ENCODE results near the gene DMGDH. TPM values are rescaled to one million over a fixed set of nuclear protein-coding genes. Genes with fewer than 3 reads are reported as not detected.

Gene DMGDH
- total RNA-seq (2014; rRNA removed; shearing (Covaris generic); ENCODE audit: low replicate concordance): 6.7 and 9.6 TPM in 2 replicates

DNA sequence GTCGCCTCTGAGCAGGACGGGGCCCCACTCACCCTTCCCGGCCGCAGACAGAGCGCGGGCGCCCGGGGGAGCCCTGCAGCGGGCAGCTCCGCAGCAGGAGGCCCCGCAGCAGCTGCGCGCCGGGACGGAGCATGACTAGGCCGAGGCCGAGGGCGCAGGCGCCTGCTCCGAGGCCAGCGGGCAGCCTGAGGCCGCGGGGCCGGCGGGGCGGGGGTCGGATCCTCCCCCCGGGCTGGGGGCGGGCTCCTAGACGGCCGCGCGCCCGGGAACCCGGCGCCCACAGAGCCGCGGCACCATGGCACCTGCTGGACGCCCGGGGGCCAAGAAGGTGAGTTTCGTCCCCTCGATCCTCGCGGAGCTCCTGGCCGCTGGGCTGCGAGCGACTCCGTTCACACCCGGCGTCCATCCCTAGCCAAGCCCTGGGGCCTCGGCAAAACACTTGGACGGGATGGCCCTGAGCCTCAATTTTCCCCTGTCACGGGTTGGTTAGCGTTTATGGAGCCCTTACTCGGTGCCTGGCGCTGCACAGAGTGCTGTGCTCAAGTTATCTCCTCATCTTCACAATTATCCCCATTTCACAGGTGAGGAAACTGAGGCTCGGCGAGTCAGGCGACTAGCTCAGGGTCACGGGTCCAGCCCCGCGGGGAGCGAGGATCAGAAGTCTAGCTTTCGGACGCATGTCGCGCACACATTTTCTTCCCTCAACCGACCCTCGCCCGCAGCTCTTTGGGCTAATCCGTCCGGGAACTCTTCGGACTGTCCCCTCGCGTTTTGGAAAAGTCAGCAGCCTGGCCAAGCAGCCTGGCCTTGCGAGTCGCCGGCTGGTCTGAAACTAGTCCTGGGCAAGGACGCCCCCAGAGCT is at the start of gene DMGDH, which contains the start of gene BHMT2:
DMGDH (minus strand) TSS at position 187 of the 862 bp plus-strand sequence; CDS start at position 133, 54 bp downstream.
BHMT2 (plus strand) TSS at position 280 of the 862 bp plus-strand sequence; CDS start at position 296, 16 bp downstream.
- DNase-seq (ENCODE audit: low read depth): peak; percentile 43
- in situ Hi-C loops (cut with HindIII; ENCODE audit: low pct_unique_long_range_greater_than_20kb, low sequenced_read_pairs): no loop called here

DNA sequence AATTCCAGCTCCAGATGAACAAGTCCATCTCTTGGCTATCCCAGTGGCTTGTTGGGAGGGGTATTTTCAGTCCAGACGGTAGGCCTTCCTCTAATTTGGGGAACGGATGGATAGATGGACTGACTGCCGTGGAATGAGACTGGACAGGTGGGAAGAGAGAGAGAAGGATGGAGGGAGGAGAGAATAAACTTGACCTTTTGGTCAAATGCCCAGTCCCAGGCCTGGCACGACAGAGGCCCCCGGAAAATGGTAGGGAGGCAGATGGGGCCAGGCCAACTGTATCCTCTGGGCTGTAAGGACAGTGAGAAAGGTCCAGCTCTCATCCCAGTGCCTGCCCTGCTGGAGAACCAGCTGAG is 43.2 kb upstream of the DMGDH start:
- in situ Hi-C loops (cut with HindIII; ENCODE audit: low pct_unique_long_range_greater_than_20kb, low sequenced_read_pairs): no loop called here
- no peak for DNase-seq (ENCODE audit: low read depth)

DNA sequence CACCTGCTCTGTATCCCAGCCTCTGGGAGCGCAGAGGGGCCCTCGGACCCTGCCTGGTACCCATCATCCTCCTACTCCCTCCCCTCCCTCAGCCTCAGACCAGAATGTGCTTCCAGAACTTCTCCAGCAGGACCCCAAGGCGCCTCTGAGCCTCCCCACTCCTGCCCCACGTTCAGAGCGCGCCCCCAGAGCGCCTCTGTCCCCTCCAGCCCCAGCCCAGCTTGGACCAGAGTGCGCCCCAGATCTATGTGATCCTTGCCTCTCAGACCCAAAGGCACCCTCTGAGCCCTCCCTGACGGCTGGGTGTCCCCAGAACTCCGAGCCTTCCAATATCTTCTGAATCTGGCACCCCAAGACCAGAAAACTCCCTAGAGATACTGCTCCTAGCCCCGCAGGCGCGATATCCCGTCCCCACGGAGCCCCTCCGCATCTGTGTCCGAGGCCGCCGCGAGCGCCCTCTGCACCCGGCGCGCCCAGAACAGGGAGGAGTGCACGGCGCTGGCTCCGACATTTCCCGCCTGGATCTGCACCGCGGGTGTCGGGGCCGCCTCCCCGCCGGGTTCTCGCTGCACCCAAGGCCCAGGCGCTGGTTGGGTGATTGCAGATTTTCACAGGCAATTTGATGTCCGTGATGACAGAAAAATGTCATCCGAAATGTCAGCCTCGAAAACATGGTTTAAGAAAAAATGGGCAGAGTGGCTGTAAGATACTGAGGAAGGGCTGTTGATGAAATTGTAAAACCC is 42.7 kb upstream of the DMGDH start:
- no peak for DNase-seq (ENCODE audit: low read depth)
- in situ Hi-C loops (cut with HindIII; ENCODE audit: low pct_unique_long_range_greater_than_20kb, low sequenced_read_pairs): no loop called here

DNA sequence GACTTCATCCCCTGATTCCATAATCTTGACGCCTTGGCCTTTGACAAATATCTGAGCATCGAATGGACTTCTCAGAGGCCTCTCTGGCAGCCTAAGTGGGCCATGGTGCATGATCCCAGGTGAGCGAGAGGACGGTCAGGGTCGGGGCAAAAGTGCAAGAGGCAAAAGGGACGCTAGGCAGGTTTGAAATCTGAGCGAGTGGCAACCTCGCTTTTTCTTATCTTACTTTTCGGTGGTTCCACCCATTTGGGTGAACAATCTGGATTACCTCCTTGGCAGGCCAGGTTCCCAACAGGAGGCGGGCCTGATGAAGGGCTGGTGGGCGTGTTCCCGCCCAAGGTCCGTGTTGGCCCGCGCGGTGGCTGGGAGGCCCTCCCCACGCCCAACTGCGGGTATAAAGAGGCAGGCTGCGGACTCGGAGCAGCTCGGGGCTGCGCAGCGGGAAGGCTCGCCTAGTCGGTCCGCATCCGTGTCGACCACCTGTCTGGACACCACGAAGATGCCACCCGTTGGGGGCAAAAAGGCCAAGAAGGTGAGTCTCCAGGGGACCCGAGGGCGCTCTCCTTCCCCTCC is 42.0 kb upstream of the DMGDH start, which contains the start of gene BHMT:
BHMT (plus strand) TSS at position 423 of the 573 bp plus-strand sequence; CDS start at position 500, 77 bp downstream.
- no peak for DNase-seq (ENCODE audit: low read depth)
- in situ Hi-C loops (cut with HindIII; ENCODE audit: low pct_unique_long_range_greater_than_20kb, low sequenced_read_pairs): no loop called here

DNA sequence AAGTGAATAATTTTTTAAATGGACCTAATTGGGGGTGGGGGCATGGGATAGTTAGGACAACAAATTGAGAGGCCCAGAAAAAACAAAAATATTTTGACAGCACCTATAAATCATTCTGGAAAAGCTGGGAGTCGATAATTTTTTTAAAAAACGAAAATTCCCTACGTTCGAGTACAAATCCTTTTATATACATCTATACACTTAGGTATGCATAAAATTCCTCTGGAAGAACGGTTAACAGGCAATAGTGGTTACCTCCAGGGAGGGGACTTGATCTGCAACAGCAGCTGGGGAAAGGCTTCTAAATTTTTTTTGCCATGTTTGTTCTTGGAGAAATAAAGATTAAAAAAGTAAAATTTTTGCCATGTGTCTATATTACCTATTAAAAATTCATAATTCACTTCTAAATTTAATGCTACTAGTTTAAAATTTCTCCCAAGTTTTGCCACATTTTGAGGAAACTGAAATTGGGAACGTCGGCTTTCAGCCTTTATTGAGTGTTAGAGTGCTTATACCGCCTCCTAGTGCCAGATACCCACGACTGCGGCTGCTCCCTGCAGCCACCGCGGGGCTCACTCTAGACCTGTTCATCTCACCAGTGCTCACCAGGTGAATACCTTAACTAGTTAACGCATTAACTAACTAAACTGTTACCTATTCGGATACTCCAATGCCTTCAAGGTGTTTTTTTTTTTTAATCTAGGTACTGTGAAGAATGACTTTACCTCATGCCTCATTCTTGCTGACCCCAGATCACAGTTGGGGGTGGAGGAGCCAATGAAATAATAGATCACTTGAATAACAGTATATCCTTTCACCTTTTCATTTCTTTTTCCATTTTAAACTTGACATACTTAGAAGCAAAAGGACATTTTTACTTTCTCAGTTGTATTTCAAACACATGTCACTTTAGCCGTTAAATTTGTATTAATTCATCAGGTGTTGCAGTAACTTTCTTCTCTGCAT is 40.3 kb upstream of the DMGDH start:
- DNase-seq (ENCODE audit: low read depth): no peak
- in situ Hi-C loops (cut with HindIII; ENCODE audit: low pct_unique_long_range_greater_than_20kb, low sequenced_read_pairs): no loop called here

DNA sequence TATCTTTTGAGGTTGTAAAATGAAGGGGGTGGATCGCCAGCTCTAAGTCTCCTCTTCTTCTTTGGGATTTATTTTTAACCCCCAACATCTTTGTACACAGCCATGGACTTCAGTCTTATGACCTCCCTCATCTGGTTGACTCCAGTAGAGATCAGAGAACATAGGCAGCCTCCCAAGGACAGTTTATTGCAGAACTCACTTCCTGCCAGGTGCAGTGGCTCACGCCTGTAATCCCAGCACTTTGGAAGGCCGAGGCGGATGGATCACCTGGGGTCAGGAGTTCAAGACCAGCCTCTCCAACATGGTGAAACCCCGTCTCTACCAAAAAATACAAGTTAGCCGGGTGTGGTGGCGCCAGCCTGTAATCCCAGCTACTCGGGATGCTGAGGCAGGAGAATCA is 39.3 kb upstream of the DMGDH start:
- DNase-seq (ENCODE audit: low read depth): no peak
- in situ Hi-C loops (cut with HindIII; ENCODE audit: low pct_unique_long_range_greater_than_20kb, low sequenced_read_pairs): no loop called here

DNA sequence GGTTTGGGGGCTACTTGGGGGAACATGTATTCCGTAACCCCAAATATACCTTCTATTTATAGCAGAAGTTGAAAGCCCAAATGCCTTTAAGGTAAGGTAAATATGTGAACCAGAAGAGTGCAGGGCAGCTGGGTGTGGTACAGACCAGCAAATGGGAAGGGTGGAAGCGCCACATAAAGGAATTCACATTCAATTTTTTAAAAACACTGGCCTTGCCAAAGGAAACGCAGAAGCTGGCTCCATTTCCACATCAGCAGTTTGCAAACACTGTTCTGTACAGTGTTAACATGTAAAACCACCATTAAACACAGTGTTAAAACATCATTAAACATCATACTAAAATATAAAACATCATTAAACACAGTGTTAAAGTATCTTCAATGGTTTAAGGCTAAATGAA is 38.6 kb upstream of the DMGDH start:
- in situ Hi-C loops (cut with HindIII; ENCODE audit: low pct_unique_long_range_greater_than_20kb, low sequenced_read_pairs): no loop called here
- DNase-seq (ENCODE audit: low read depth): no peak

DNA sequence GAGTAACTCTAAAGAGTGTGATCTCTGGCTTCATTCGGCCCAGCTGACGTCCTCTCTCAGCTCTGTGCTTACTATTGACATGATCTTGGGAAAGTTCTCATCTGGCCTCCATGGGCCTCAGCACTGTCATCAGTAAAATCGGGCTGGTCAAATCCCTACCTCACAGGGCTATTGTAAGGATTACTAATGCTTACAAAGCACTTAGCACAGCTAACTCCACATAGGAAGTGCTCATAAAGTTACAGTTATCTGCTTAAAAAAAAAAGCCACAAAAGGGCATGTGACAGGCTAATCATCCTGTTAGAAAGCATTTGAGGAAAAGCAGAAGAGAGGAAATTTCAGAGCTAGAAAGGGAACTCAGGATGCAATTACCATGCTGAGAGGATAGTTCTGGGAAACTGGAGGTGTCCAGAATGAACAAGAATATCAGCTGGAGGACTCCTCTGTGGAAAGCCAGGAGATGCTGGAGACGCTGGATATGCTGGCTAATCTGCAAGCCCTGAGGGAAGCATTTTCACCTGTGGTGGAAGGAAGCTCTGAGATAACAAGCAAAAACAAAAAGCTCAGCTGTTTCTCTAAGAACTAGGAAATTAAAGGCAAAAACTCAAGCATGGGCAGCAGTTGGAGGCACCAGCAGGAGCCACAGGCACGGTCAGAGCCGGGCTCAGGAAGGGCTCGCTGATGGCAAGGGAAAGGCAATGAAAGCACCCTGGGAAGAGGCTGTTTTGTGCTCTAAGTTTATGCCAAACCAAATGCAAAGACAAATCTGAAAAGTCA is 37.7 kb upstream of the DMGDH start:
- in situ Hi-C loops (cut with HindIII; ENCODE audit: low pct_unique_long_range_greater_than_20kb, low sequenced_read_pairs): no loop called here
- peak; percentile 54 for DNase-seq (ENCODE audit: low read depth)

DNA sequence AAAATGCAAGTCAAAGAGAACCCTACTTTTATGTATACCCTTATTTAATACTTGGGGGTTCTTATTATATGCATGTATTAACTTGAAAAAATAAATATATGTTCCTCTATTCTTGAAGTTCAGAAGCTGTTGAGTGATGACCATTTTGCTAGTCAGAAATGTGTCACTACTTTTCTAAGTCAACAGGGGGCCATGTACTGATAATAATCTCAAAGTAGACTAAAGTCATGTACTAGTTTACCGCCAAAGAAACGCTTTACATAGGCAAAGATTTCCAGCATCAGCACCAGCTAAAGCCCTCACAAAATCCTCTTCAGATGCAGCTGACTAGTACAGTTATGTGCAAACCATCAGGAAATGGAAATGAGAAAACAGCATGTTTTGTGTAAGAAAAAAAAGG is 36.4 kb upstream of the DMGDH start:
- no peak for DNase-seq (ENCODE audit: low read depth)
- in situ Hi-C loops (cut with HindIII; ENCODE audit: low pct_unique_long_range_greater_than_20kb, low sequenced_read_pairs): no loop called here

DNA sequence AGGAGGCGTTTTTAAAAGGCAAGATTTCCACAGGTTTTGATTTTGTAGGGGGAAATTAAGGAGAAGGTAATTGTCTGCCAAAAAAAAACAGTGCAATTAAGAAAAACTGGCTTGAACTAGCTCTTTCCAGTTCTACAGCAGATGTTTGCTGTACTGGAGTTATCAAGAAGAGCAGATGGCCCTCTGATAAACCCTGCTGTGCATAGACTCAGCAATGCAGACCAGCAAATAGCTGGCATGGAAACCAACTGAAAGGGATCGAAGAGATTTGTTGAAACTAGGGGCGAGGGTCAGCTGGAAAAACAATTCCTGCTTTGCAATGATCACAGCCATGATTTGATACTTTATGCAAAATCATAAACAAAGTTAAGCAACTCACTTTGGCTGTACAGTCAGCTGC is 24.3 kb upstream of the DMGDH start:
- no peak for DNase-seq (ENCODE audit: low read depth)
- in situ Hi-C loops (cut with HindIII; ENCODE audit: low pct_unique_long_range_greater_than_20kb, low sequenced_read_pairs): no loop called here

DNA sequence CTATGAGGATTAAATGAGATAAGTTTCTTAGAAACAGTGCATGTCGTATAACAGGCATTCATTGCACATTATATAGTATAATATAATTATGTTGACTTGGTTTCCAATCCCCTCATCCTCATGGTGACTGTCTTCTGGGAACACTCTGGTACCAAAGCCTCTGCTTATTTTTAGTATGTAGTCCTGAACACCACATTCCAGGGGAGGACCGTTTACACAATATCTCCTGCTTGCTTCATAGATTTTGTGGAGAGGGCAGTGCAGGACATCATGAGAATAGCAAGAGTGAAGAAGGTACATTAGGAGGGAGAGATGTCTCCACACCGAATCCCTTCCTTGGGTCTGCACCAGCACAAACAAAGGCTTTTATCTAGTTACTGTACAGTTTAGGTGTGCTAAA is 21.6 kb upstream of the DMGDH start:
- no peak for DNase-seq (ENCODE audit: low read depth)
- in situ Hi-C loops (cut with HindIII; ENCODE audit: low pct_unique_long_range_greater_than_20kb, low sequenced_read_pairs): no loop called here

DNA sequence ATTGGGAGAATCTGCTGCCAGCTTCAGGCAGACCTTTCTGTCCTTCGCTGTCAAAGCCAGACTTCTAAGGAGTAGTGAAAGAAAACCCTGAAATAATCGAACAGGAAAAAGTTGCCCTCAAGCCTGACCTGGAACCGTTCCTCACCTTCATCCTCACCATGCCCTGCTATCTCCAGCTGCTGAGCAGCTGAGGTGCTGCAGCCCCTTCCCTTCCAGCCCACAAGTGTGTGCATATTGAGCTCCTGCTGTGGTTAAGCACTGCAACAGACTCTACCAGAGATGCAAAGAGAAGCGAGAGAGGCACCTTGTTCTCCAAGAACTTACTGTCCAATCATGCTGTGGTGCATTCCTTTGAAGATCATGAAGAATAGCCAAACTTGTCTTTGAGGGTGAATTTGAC is 19.0 kb upstream of the DMGDH start:
- no peak for DNase-seq (ENCODE audit: low read depth)
- in situ Hi-C loops (cut with HindIII; ENCODE audit: low pct_unique_long_range_greater_than_20kb, low sequenced_read_pairs): no loop called here

DNA sequence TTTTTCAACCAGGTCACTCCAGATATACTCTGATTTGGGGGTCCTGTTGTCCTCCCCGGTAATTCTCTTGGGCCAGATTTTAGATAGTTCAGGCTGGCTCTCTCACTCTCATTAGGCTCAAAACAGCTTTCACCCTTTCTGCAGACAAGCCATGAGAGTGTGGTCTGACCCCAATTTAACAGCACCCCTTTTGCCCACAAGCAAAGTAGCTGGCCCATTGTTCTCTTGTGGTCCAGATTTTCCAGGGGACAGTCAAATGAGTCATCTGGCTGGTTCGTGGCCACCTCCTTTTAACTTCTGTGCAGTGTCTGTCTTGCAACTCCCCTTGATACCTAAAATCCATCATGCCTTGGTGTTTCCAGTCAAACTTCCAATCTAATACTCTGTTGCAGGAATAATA is 16.6 kb upstream of the DMGDH start:
- in situ Hi-C loops (cut with HindIII; ENCODE audit: low pct_unique_long_range_greater_than_20kb, low sequenced_read_pairs): no loop called here
- no peak for DNase-seq (ENCODE audit: low read depth)

DNA sequence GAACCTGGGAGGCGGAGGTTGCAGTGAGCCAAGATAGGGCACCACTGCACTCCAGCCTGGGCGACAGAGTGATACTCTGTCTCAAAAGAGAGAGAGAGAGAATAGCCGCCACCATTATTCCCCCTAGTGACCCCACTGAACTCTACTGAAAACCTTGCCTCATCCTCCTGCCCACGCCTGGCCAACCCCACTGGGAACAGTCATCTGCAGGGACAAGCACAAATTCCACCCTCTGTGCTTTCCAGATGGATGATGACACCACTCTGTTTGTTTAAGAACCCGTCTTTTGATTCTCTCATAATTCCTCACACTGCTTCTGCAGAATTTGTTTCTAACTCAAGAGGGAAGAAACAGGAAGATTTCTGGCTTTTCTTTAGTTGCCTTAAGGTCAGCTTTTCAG is 12.3 kb upstream of the DMGDH start:
- in situ Hi-C loops (cut with HindIII; ENCODE audit: low pct_unique_long_range_greater_than_20kb, low sequenced_read_pairs): no loop called here
- no peak for DNase-seq (ENCODE audit: low read depth)

DNA sequence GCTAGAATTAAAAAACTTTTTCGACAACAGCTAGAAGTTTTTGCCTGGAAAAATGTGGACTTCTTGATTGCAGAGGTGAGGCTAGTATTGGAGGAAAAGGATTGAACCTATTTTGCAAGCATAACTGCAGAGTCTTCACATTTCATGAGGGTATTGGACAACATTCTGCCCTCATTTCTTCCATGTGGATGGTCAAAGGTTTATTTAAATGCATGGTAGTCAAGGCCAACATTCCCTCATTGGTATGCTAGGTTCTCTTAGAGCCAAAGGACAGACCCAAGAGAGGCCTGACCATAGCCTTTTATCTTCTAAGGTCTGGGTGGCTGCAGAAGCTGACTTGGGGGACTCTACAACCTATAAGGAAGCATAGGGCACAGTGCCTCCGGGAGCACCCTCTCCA is 11.3 kb upstream of the DMGDH start:
- DNase-seq (ENCODE audit: low read depth): no peak
- in situ Hi-C loops (cut with HindIII; ENCODE audit: low pct_unique_long_range_greater_than_20kb, low sequenced_read_pairs): no loop called here

DNA sequence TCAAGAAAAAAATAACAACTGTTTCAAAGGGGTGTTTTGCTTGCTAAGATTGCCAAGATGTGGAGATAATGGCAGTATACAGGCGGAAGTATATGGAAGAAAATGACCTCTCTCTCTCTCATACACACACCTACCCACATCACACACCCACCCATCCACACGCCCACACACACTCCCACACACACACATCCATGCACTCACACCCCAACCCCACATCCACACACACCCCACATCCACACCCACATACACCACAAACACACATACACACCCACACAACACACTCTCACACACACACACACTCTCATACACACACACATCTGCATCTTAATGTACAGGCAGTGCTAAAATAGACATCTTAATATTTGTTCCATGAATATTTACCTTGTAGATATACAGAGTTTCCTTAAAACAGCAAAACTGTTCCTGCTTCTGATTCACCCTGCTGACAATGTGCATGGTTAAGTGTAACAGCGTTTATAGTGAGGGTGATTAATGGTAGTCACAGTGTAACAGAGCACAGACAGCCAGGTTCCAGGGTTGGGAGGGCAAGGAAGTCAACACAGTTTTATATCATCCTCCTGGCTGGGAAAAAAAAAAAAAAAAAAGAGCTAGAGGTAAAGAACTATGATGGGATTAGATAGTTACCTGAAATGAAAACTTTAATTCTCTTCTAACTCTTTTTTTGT is 8.3 kb upstream of the DMGDH start:
- in situ Hi-C loops (cut with HindIII; ENCODE audit: low pct_unique_long_range_greater_than_20kb, low sequenced_read_pairs): no loop called here
- DNase-seq (ENCODE audit: low read depth): peak; percentile 43

DNA sequence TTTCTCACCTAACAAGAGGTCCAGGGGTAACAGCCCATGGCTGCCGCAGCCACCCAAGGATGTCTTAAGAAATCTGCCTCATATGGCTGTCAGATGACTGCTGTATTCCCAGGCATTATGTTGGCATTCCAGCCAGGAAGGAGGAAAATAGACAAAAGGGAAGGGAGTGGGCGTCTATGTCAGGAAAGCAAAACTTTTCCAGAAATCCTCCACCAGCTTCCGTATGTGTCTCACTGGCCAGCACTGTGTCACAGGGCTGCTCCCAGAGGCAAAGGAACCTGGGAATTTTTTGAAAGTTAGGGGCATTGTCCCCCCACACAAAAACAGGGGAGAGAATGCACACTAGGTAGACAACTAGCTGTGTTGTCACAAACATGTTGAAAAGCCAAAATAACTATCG is 7.3 kb upstream of the DMGDH start:
- no peak for DNase-seq (ENCODE audit: low read depth)
- in situ Hi-C loops (cut with HindIII; ENCODE audit: low pct_unique_long_range_greater_than_20kb, low sequenced_read_pairs): no loop called here
